Stimulated activated CD4-positive, alpha-beta T cell treated with anti-CD3 and anti-CD28 coated beads, Interleukin-15, amount 100 ng/mL, for 48 hours (primary cell): Measurements from ENCODE around the gene UNC79.

ENCODE experiments used
- DNase-seq, 2 donors: peaks; one replicate each; pipeline ENCODE4 v3.0.0-alpha.2; 2020; ENCODE audit warnings: low read depth in 2 of 2

UNC79 gene

GRCh38 chr14:93727039-93727740 lies 296.5 kb downstream of the UNC79 start:
- DNase-seq = no peak

DNA sequence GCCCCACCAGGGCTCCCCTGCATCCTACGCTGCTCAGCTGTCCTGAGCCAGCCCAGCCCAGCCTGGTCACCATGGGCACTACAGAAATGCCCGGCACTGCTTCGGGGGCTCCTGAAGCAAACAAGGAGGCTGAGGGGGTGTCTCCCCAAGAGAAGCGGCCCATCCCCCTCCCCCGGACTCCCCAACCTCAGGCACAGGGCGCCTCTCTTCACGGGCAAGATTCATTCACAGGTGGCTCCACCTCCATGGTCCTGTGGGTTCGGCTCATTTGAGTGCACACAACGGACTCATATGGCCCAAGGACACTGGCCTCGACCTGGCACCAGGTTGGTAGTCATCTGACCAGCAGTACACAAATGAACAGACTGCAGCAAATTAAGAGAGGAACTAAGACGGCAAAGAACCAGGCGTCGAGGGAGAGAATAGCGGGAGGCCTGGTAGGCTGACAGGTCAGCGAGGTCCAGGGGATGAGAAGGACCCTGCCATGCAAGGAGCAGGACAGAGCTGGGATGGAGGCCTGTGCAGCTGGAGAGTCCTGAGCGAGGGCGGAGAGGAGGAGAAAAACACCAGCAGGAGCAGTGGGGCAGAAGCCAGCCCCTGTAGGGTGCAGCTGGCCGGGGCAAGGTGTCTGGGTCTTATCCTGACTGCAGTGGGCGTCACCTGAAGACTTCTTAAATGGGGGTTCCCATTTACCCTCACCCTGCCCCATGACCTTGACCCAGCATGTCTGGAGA lies 297.3 kb downstream of the UNC79 start:
- no peak for DNase-seq

DNA sequence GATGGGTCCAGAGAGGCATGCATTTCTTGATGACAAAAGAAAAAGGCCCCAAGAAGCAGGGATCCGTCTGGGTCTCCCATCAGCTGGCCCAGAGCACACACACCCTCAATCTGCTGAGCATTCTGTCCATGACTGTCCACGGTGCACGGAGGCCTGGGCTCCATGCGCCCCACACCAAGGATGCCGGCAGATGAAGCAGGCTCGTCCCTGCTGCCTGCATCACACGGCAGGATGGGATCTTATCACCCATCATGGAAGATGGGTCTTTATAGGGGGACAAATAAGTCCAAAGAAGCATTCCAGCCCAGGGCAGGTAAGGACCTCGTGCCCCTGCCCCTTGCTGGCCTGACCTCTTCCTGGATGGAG lies 297.9 kb downstream of the UNC79 start:
- no peak for DNase-seq

GRCh38 chr14:93729993-93730392 lies 299.3 kb downstream of the UNC79 start:
- no peak for DNase-seq

- DNase-seq = no peak
Measured at GRCh38 chr14:93731753-93732152, 301.0 kb downstream of the UNC79 start.

- no peak for DNase-seq
Measured at GRCh38 chr14:93732524-93732923, 301.8 kb downstream of the UNC79 start.

- DNase-seq = no peak
Measured at GRCh38 chr14:93733231-93733630, 302.5 kb downstream of the UNC79 start.

DNA sequence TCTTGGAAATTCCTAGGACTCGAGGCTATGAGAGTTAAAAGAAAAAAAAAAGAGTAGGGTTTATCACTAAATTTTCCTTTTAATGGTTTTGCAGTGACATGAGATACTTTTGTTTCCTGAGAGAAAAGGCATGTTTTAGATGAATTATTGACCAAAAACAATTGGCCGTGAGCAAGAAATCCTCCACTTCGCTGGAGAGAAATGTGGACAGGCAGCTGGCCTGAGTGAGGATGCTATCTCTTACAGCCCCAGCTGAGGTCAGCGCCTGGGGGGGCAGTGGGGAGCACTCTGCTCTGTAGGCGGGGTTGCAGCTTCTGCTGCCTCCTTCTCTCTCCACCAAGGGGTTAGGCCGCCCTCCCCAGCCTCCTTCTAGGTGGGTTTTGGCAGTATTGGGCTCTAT lies 302.9 kb downstream of the UNC79 start:
- no peak for DNase-seq

- DNase-seq = no peak
Measured at GRCh38 chr14:93734086-93734822, 303.5 kb downstream of the UNC79 start.

DNA sequence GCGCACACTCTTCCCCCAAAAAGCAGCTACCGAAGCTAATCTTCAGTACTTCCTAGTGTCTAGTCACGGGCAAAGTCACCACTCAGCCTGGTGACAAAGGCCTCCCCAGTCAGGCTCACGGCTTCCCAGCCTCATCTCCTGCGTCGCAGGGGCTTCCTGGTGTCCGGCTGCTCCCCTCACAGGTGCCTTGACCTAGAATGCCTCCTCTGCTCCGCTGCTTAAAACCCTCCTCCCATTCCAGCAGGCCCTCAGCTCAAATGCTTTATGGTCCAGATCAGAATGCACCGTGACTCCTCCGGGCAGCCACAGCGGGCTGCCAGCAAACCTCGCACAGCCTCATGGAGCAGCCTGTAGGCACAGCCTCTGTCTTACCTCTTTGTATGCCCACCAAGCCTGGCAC lies 304.5 kb downstream of the UNC79 start:
- DNase-seq = no peak

DNA sequence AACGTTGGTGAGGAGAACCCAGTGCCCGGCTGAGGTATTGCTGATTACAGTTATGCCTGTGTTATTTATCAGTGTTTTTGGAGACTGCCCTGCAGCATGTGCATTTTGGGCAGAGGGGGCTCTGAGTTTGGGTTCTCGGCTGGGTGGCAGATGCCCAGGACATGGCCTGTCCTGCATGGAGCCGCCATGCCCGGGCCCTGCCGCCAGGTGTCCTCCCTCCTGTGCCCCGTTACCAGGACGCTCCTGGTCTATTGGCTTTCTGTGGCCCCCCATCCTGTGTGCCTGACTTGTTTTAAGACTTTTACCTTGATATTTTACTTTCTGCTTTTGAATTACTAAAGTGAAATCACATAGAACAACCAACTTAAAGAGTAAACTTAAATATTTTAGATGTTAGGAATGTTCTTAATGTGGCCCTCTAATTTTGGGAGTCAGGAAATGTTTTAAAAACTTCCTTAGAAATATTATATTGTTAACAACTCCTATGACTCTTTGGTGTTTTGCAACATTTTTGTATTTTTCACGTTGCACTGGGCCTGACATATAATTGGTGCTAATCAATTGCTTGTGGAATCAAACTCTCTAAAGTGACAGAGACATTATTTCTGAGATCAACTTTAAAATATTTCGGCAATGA lies 305.8 kb downstream of the UNC79 start:
- DNase-seq = no peak

DNA sequence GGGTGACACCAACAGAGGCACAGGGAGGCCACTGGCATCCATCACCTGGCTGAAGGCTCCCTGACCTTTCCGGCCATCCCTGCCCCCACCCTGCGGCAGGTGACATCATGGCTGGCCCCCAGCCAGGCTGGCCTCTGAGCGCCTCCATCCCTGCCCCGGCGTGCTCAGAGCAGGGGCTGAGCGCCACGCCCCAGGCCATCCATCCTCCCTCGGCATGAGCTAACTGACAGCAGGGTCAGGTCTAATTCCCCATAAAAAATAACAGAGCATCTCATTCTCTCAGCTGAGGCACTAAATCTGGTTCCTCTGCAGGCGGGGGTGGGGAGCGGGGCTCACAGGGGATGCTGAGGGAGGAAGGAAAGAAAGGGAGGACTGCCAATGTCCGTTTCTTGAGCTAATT lies 306.9 kb downstream of the UNC79 start:
- no peak for DNase-seq

DNA sequence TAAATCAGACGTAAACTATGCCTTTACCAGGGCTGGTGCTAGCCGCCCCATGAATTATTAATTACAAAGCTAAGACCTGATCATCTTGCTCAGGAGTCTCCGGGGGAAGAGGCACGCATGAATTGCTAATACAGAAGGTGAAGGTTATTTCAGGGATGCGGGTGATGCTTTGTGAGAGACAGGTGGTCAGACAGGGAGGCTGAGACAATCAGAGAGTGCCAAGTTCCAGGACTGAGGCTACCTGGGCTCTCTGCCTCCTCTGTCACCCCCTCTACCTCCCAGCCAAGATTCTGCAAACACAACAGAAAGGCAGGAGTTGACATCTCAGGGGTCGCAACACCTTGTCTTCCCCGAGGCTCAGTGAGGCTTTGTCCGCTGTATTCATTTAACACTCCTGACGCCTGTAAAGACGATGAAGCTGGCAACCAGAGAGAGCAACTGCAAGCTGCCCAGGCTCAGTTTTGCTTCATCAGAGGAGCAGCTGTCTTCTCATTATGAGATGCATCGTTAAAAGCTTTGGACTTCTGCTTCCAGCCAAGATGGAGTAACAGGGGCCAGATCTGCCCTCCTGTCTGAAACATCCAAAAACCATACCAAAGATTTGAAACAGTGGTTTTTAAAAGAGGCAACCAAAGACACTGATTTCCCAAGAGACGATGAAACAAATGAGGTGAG lies 311.0 kb downstream of the UNC79 start:
- no peak for DNase-seq

- no peak for DNase-seq
Measured at GRCh38 chr14:93742761-93743160, 312.0 kb downstream of the UNC79 start.

DNA sequence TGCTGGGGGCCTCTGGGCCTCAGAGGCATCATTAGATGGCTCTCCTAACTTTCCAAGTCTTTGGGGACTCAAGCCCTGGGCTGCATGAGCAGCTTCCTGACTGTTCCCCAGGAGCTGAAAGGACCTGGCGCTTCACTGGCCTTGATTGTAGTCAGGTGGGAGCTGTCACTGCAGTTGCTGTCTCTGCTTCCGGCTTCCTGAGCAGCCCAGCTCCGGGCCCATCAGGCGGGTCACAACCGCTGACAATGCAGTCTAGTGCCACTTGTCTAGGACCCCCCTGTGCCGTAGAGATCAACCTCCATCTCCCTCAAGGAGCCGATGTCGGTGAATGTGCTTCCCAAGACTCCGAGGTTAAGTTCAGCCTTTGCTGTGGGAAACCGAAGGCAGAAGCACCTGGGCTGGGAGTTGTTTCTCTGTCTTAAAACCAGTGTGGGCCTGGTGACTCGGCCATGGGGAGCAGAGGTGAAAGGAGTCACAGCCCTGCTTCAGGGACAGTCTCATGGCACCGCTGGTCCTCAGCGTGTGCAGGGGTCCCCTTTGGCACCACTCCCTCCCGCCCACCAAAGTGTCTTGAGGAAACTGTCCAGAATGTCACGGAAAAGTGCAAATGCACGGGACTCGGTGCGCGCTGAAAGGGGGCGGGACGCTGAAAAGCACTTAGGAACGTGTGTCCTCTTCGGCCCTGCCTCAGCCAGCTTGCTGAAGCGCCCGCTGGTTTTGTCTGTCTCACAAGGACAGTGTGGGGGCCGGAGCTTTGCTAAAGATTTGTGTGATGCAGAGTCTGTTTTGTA lies 312.7 kb downstream of the UNC79 start:
- no peak for DNase-seq

DNA sequence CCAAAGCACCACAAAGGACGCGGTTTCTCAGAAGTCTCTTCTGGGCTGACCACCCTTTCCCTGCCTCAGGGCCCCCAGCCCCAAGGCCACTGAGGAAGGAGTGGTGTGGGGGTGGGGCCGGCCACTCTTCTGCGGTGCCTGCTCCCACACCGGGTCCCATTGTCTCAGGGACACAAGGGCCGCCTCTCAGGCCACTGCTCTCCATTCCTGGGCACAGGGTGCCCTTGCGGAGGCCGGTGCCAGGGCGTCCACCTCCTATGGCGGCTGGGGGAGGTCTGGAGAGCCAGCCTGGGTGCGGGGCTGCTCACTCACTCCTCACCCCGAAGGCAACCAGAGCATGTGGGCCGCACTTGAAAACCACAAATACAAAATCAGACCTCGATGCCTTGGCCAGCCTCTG lies 313.4 kb downstream of the UNC79 start:
- no peak for DNase-seq

- DNase-seq = no peak
Measured at GRCh38 chr14:93744876-93745275, 314.1 kb downstream of the UNC79 start.

DNA sequence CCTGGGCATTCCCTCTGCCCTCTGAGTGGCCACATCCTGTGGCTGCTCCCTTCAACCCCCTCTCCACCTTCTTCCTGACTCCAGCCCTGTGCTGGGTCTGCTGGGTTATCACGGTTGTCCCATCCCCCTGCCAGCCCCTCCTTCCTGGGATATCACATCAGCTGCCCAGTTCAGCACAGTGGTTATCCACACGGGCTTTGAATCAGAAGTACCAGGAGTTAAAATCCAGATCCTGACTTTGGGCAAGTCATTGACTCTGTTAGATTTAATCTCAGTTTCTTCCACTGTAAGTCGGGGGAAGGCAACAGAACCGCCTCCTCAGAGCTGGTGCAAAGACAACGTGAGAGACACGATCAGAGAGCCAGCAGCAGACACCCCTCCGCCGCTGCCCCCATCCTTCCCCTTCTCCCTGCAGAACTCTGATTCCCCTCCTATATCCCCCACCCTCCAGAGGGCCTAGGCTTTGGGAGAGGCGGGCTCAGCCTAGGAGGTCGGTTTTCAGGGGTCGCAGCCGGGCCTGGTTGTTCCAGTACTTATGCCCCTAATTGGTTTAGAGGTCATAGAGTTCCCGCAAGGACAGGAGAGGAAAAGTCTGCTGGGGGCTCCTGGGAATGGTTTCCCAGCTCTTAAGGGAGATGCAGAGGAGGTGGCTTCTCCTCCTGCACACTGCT lies 315.0 kb downstream of the UNC79 start:
- DNase-seq = no peak

GRCh38 chr14:93747102-93747501 lies 316.4 kb downstream of the UNC79 start:
- DNase-seq = no peak

DNA sequence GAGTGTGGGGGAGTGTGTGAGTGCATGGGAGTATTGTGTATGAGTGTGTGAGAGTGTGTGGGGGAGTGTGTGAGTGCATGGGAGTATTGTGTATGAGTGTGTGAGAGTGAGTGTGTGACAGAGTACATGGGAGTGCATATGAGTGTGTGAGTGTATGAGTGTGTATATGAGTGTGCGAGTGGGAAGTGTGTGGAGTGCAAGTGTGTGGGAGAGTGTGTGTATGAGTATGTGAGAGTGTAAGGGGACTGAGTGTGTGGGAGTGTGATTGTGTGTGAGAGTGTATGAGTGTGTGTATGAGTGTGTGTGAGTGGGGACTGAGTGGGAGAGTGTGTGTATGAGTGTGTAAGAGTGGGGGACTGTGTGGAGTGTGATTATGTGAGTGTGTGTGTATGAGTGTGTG lies 316.8 kb downstream of the UNC79 start:
- DNase-seq = no peak
